GM20431 (cell line): ENCODE measurements around the gene HK3.

ENCODE experiments used
- in situ Hi-C: fragments of 300-500 bp; cut with MseI, MboI; formaldehyde crosslinking; loops from one replicate; pipeline ENCODE4 v1.15.0; 2020; ENCODE audit warnings: low sequenced_read_pairs; ENCODE audit not compliant: unreplicated experiment

The HK3 gene

GRCh38 chr5:176833286-176833685 lies 65.9 kb downstream of the HK3 start:
- in situ Hi-C loops: no loop called here

- in situ Hi-C loops: no loop called here
These were observed 67.0 kb downstream of the HK3 start for GRCh38 chr5:176832162-176832561.

GRCh38 chr5:176831425-176831824 lies 67.7 kb downstream of the HK3 start:
- in situ Hi-C loops: no loop called here

- in situ Hi-C loops: no loop called here
These were observed 68.1 kb downstream of the HK3 start for GRCh38 chr5:176830995-176831423.
